GM15510 (cell line): ENCODE results near the gene MIP.

Experiments used
- POLR2A ChIP-seq: IDR thresholded peaks from 3 replicates; pipeline ENCODE4 v1.6.1; 2011; ENCODE audit warnings: borderline replicate concordance; ENCODE audit not compliant: insufficient read length; ENCODE audit errors: extremely low read depth

Gene MIP

GRCh38 chr12:56462565-56462964 is 8.1 kb upstream of the MIP start:
- no peak for TF ChIP-seq POLR2A

GRCh38 chr12:56461235-56462159 is 7.0 kb upstream of the MIP start:
- TF ChIP-seq POLR2A, result no peak

DNA sequence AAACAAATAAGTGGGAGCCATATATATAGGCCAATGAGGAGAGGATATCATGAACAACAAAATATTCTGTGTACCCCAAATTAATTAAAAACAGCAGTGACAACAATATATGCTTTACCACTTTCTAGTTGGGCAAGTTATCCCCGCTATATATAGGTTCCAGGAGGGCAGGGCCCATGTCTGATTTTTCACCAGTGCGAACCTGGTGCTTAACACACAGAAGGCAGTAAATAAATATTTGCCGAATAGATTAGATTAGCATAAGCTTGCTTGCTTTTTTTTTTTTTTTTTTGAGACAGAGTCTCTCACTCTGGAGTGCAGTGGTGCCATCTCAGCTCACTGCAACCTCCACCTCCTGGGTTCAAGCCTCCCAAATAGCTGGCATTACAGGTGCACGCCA is 3.4 kb upstream of the MIP start:
- TF ChIP-seq POLR2A, result no peak

DNA sequence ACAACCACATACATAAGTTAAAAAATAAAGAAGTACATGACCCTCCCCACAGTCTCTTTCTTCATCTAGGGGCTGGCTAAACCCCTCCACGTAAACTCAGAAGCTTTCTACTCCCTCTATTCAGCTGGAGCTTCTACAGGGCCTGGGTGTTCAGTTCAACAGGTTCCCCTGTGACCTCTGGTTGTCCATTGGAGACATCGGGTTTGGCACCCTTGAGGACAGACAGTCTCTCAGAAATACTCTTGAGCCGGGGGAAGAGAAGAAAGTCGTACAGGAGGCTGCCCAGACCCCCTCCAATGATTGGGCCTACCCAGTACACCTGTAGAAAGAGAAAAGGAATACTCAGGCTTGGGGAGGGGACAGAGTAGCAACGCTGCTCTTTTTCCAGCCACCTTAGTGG is 3.3 kb downstream of the MIP start:
- TF ChIP-seq POLR2A, result no peak

GRCh38 chr12:56450241-56450640 is 4.2 kb downstream of the MIP start:
- TF ChIP-seq POLR2A, result no peak

DNA sequence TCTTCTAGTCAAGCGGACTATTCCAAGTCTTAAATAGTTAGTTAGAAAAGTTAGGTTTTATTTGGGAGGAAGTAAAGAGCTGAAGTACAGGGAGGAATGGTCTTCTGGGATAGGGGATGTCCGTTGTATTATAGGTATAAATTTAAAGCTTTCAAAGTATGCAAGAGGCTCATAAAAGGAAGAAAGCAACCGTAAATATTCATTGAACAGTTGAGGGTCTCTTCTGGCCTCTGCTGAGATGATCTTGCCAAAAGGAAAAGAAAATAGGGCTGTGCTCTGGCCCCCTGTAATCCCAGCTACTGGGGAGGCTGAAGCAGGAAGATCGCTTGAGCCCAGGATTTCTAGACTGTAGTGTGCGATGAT is 4.9 kb downstream of the MIP start:
- no peak for TF ChIP-seq POLR2A

- TF ChIP-seq POLR2A, result peak; percentile 84
Measured at GRCh38 chr12:56448860-56449621, 5.4 kb downstream of the MIP start, which contains the start of gene TIMELESS. Gene TIMELESS, minus strand, starts transcription at chr12:56449426. Its CDS starts 15,256 bp downstream, at chr12:56434170.

DNA sequence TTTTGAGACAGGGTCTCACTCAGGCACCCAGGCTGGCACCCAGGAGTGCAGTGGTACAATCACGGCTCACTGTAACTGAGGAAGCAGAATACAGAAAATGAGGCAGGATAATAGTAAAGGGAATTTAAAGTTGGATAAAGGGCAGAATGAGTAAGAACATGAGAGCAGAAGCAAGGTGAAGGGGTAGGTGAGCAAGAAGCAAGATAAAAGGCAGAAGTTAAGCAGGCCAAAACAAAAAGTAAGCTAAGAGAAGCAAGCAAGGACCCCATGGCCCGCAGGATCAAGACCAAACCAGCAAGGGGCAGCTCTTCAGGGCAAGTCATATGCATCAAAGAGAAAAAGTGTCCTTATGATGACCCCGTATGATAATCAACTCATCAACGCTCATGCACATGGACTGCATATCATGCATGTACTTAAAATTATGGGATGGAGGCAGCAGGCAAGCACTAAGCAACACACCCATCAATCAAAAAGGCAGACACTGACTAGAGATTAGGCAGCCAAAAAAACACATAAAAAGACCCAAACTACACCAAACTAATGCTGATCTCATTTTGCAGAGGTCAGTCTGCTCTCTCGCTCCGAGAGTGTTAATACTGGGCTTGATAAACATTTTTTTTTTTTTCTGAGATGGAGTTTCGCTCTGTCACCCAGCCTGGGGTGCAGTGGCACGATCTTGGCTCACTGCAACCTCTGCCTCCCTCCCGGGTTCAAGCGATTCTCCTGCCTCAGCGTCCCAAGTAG is 16.9 kb downstream of the MIP start:
- TF ChIP-seq POLR2A, result no peak

GRCh38 chr12:56434828-56435227 is 19.6 kb downstream of the MIP start:
- no peak for TF ChIP-seq POLR2A

- no peak for TF ChIP-seq POLR2A
Measured at GRCh38 chr12:56431850-56432249, 22.6 kb downstream of the MIP start.

DNA sequence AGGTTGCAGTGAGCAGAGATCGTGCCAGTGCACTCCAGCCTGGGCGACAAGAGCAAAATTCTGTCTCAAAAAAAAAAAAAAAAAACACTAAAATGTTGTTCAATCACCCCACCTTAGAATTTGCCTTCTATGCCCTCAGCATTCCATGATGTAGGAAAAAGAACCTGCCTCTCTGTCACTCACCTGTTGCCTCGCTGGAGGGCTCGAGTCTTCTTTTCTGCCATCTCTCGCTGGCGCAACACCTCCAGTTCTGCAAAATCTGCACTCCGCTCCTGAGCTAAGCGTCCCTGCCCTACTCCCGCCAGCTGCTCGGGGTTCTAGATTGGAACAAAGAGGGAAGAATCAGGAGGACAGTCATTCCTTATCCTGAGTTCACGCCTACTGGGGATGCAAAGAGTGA is 23.2 kb downstream of the MIP start:
- no peak for TF ChIP-seq POLR2A

GRCh38 chr12:56425940-56426438 is 28.5 kb downstream of the MIP start:
- no peak for TF ChIP-seq POLR2A

DNA sequence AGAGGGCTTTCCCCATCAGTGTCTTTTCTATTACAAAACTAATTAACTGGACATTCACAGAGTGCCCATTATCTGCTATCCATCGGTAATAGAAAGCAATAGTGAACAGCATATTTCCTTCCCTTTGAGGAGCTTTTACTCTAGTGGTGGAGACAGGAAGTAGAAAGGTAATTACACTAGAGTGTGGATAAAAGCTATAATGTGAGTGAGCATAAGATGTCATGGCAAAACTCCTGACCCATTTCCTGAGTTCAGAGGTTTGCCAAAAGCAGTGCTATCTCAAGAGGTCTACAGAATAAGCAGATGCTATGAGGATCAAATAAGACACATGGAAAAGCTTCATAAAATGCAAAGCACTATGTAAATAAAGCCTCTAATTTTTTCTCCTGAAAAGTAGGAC is 29.3 kb downstream of the MIP start:
- no peak for TF ChIP-seq POLR2A

DNA sequence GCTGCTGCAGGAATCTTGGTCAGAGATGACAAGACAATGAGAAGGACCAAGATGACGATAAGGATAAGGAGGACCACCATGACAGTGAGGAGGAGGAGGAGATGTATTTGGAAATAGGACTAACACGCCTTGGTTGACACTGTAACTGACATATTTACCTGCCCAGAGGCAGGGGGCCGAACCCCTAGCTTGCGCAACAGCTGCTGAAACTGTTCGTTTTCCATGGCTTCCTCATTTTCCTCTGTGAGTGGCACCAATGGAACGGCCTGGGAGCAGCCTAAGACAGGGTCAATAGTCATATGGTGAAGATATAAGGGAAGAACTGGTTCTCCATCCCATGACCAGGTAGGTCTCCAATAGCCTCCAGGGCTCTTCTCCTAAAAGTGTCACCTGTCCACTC is 34.0 kb downstream of the MIP start:
- TF ChIP-seq POLR2A, result no peak

DNA sequence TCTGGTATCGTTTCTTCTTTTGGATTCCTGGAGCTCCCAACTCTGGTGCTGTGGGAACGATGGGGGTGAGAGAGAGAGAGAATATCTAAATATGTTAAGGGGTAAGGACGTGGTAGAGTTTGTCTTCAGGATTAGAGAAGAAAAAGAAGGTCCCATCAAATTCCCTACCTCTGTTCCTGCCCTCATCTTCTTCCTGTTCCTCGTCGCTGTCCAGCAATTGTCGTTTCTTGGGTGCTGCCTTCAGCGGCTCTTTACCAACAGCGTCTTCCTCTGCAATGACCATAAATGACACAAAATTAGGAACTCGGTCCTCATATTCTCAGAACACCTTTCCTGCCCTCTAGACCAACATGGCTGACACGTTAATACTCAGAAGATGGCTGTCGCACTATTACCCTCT is 36.7 kb downstream of the MIP start:
- no peak for TF ChIP-seq POLR2A
